Activated CD4-positive, CD25-positive, alpha-beta regulatory T cell treated with anti-CD3 and anti-CD28 coated beads, Interleukin-2, amount 50 U/mL, for 72 hours (primary cell): Measurements from ENCODE around the gene C2orf80.
A peak's percentile ranks its signal among the peaks of the same experiment; 100 is the strongest.
"Not testable (repeated sequence)": the region's sequence is repeated elsewhere in the genome, so short reads cannot be mapped to it uniquely, and the experiment has no call there.

ENCODE experiments used
- DNase-seq: peaks from one replicate; pipeline ENCODE4 v3.0.0; 2021

Gene C2orf80

GRCh38 chr2:208175840-208176153 lies 14.0 kb downstream of the C2orf80 start:
- no peak for DNase-seq

- DNase-seq, result peak; percentile 50
Measured at GRCh38 chr2:208175069-208175839, 14.6 kb downstream of the C2orf80 start.

GRCh38 chr2:208174144-208174543 lies 15.7 kb downstream of the C2orf80 start:
- DNase-seq, result no peak

- DNase-seq, result no peak
Measured at GRCh38 chr2:208172125-208172524, 17.7 kb downstream of the C2orf80 start.

GRCh38 chr2:208164951-208165755 lies 24.7 kb downstream of the C2orf80 start:
- DNase-seq, result no peak

GRCh38 chr2:208163489-208163888 lies 26.3 kb downstream of the C2orf80 start, which contains the start of gene CRYGA:
CRYGA (minus strand) TSS chr2:208163589; CDS start chr2:208163556, 33 bp downstream.
- no peak for DNase-seq

GRCh38 chr2:208156439-208156838 lies 33.4 kb downstream of the C2orf80 start:
- no peak for DNase-seq

- no peak for DNase-seq
Measured at GRCh38 chr2:208153156-208153555, 36.7 kb downstream of the C2orf80 start.

- no peak for DNase-seq
Measured at GRCh38 chr2:208150956-208151355, 38.9 kb downstream of the C2orf80 start.

- DNase-seq, result no peak
Measured at GRCh38 chr2:208150094-208150493, 39.7 kb downstream of the C2orf80 start.

- DNase-seq, result no peak
Measured at GRCh38 chr2:208148803-208149202, 41.0 kb downstream of the C2orf80 start.

GRCh38 chr2:208147759-208148158 lies 42.1 kb downstream of the C2orf80 start:
- DNase-seq, result no peak

GRCh38 chr2:208147008-208147407 lies 42.8 kb downstream of the C2orf80 start:
- DNase-seq, result no peak

- no peak for DNase-seq
Measured at GRCh38 chr2:208146006-208146405, 43.8 kb downstream of the C2orf80 start, which contains the start of gene CRYGB. CRYGB (minus strand) TSS chr2:208146158; CDS start chr2:208146120, 38 bp downstream.

GRCh38 chr2:208142925-208143799 lies 46.7 kb downstream of the C2orf80 start:
- no peak for DNase-seq

GRCh38 chr2:208142240-208142924 lies 47.4 kb downstream of the C2orf80 start:
- DNase-seq, result no peak

- no peak for DNase-seq
Measured at GRCh38 chr2:208139447-208139846, 50.4 kb downstream of the C2orf80 start.

- not testable (repeated sequence) for DNase-seq
Measured at GRCh38 chr2:208138334-208138733, 51.5 kb downstream of the C2orf80 start.

- DNase-seq, result no peak
Measured at GRCh38 chr2:208136716-208137094, 53.1 kb downstream of the C2orf80 start.

GRCh38 chr2:208135794-208136715 lies 53.8 kb downstream of the C2orf80 start:
- no peak for DNase-seq

GRCh38 chr2:208134928-208135586 lies 54.8 kb downstream of the C2orf80 start:
- no peak for DNase-seq
